Gastrocnemius medialis (tissue), 4 donors: ENCODE results near the gene OR4N5.

Experiments used
- POLR2A ChIP-seq, 2 donors: fragments of 450-650 bp; IDR thresholded peaks; one replicate each; pipeline ENCODE4 v1.6.1; 2017; ENCODE audit warnings: antibody characterized with exemption in 2 of 2, mild to moderate bottlenecking in 2 of 2, moderate library complexity in 2 of 2
- TF ChIP-seq, protein P1 (sequence below), 5 experiments: fragments of 450-650 bp in 3 of 5; fragments of 200-600 bp in 2 of 5; sonication (generic) in 2 of 5; IDR thresholded peaks in 4 of 5; conservative IDR thresholded peaks in 1 of 5; 1 replicate in 4 of 5; 2 replicates in 1 of 5; pipeline ENCODE4 v1.5.1; 2016 to 2019; ENCODE audit warnings: antibody characterized with exemption in 5 of 5, mild to moderate bottlenecking in 3 of 5, moderate library complexity in 3 of 5

DNA sequence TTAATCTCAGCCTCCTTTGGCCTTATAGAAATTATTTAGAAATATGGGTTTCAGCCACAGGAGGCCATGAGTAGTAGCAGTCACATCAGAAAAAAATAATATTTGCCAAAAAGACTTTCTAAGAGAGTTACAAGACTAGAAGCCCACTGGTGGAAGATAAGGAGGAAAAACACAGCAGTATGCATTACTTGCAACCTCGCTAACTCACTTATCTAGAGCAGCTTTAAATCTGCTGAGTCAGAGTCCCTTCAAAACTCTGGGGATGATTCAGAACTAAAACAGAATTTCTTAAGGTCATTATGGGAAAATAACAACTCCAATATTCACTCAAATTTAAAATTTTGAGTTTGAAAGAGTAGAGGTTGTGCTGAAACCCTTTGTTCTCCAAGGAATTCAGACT is 21.9 kb upstream of the OR4N5 start:
- TF ChIP-seq POLR2A (IDR thresholded peaks at IDR 0.05): no peak
- TF ChIP-seq, protein P1, sequence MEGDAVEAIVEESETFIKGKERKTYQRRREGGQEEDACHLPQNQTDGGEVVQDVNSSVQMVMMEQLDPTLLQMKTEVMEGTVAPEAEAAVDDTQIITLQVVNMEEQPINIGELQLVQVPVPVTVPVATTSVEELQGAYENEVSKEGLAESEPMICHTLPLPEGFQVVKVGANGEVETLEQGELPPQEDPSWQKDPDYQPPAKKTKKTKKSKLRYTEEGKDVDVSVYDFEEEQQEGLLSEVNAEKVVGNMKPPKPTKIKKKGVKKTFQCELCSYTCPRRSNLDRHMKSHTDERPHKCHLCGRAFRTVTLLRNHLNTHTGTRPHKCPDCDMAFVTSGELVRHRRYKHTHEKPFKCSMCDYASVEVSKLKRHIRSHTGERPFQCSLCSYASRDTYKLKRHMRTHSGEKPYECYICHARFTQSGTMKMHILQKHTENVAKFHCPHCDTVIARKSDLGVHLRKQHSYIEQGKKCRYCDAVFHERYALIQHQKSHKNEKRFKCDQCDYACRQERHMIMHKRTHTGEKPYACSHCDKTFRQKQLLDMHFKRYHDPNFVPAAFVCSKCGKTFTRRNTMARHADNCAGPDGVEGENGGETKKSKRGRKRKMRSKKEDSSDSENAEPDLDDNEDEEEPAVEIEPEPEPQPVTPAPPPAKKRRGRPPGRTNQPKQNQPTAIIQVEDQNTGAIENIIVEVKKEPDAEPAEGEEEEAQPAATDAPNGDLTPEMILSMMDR (IDR thresholded peaks at IDR 0.05 in 4 of 5, conservative IDR thresholded peaks at IDR 0.05 in 1 of 5): no peak
